ENCODE results near the gene PZP.

The PZP gene

GRCh38 chr12:9111525-9111924, 96.7 kb downstream of the PZP start:
- no peak overlapping the region for H3K4me3 ChIP-seq (ENCODE audit: low read depth, low read length)
- DNase-seq (ENCODE audit: low read depth) = no peak
- no peak for TF ChIP-seq POLR2A (IDR thresholded peaks at IDR 0.05; ENCODE audit: extremely low read depth, insufficient read length)
- TF ChIP-seq CTCF (IDR thresholded peaks at IDR 0.05; ENCODE audit: low read depth, low read length) = no peak
- no peak for TF ChIP-seq MYC (IDR thresholded peaks at IDR 0.05; ENCODE audit: low read depth, low read length)
- no peak for TF ChIP-seq MAX (IDR thresholded peaks at IDR 0.05; ENCODE audit: low read depth, low read length)

- no peak overlapping the region for H3K4me3 ChIP-seq (ENCODE audit: low read depth, low read length)
- no peak for TF ChIP-seq CTCF (IDR thresholded peaks at IDR 0.05; ENCODE audit: low read depth, low read length)
- TF ChIP-seq MAX (IDR thresholded peaks at IDR 0.05; ENCODE audit: low read depth, low read length) = no peak
- TF ChIP-seq MYC (IDR thresholded peaks at IDR 0.05; ENCODE audit: low read depth, low read length) = no peak
- no peak for TF ChIP-seq POLR2A (IDR thresholded peaks at IDR 0.05; ENCODE audit: extremely low read depth, insufficient read length)
- no peak for DNase-seq (ENCODE audit: low read depth)
Observed at GRCh38 chr12:9109737-9110491, 98.3 kb downstream of the PZP start.

- no peak for DNase-seq (ENCODE audit: low read depth)
- TF ChIP-seq MYC (IDR thresholded peaks at IDR 0.05; ENCODE audit: low read depth, low read length) = no peak
- TF ChIP-seq POLR2A (IDR thresholded peaks at IDR 0.05; ENCODE audit: extremely low read depth, insufficient read length) = no peak
- no peak for TF ChIP-seq CTCF (IDR thresholded peaks at IDR 0.05; ENCODE audit: low read depth, low read length)
- no peak for TF ChIP-seq MAX (IDR thresholded peaks at IDR 0.05; ENCODE audit: low read depth, low read length)
- no peak overlapping the region for H3K4me3 ChIP-seq (ENCODE audit: low read depth, low read length)
Observed at GRCh38 chr12:9109213-9109522, 99.0 kb downstream of the PZP start.

- TF ChIP-seq CTCF (IDR thresholded peaks at IDR 0.05; ENCODE audit: low read depth, low read length) (no peak), MYC (IDR thresholded peaks at IDR 0.05; ENCODE audit: low read depth, low read length) (no peak), POLR2A (IDR thresholded peaks at IDR 0.05; ENCODE audit: extremely low read depth, insufficient read length) (no peak), MAX (IDR thresholded peaks at IDR 0.05; ENCODE audit: low read depth, low read length) (no peak)
- H3K4me3 ChIP-seq (ENCODE audit: low read depth, low read length) = no peak overlapping the region
- no peak for DNase-seq (ENCODE audit: low read depth)
Observed at GRCh38 chr12:9108504-9109212, 99.5 kb downstream of the PZP start.

GRCh38 chr12:9107542-9107873, 100.7 kb downstream of the PZP start:
- H3K4me3 ChIP-seq (ENCODE audit: low read depth, low read length) = no peak overlapping the region
- no peak for TF ChIP-seq CTCF (IDR thresholded peaks at IDR 0.05; ENCODE audit: low read depth, low read length)
- TF ChIP-seq MAX (IDR thresholded peaks at IDR 0.05; ENCODE audit: low read depth, low read length) = no peak
- TF ChIP-seq MYC (IDR thresholded peaks at IDR 0.05; ENCODE audit: low read depth, low read length) = no peak
- no peak for TF ChIP-seq POLR2A (IDR thresholded peaks at IDR 0.05; ENCODE audit: extremely low read depth, insufficient read length)
- no peak for DNase-seq (ENCODE audit: low read depth)
